Measurements from ENCODE around the gene CD300A.
"Not testable (repeated sequence)": the region's sequence is repeated elsewhere in the genome, so short reads cannot be mapped to it uniquely, and the experiment has no call there.

The CD300A gene

DNA sequence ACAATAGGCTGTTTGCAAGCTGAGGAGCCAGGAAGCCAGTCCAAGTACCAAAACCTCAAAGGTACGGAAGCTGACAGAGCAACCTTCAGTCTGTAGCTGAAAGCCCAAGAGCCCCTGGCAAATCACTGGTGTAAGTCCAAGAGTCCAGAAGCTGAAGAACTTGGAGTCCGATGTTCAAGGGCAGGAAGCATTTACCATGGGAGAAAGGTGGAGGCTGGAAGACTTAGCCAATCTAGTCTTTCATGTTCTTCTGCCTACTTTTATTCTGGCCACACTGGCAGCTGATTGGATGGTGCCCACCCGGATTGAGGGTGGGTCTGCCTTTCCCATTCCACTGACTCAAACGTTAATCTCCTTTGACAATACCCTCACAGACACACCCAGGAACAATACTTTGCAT lies 49.5 kb downstream of the CD300A start:
- TF ChIP-seq, protein P1, sequence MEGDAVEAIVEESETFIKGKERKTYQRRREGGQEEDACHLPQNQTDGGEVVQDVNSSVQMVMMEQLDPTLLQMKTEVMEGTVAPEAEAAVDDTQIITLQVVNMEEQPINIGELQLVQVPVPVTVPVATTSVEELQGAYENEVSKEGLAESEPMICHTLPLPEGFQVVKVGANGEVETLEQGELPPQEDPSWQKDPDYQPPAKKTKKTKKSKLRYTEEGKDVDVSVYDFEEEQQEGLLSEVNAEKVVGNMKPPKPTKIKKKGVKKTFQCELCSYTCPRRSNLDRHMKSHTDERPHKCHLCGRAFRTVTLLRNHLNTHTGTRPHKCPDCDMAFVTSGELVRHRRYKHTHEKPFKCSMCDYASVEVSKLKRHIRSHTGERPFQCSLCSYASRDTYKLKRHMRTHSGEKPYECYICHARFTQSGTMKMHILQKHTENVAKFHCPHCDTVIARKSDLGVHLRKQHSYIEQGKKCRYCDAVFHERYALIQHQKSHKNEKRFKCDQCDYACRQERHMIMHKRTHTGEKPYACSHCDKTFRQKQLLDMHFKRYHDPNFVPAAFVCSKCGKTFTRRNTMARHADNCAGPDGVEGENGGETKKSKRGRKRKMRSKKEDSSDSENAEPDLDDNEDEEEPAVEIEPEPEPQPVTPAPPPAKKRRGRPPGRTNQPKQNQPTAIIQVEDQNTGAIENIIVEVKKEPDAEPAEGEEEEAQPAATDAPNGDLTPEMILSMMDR (IDR thresholded peaks at IDR 0.05; ENCODE audit: control insufficient read depth, insufficient read depth, low read depth, low read length, missing control alignments) = no peak
- no peak for DNase-seq (ENCODE audit: low read depth)
- no peak overlapping the region for H3K4me3 ChIP-seq (ENCODE audit: control insufficient read depth, low read depth, low read length)

DNA sequence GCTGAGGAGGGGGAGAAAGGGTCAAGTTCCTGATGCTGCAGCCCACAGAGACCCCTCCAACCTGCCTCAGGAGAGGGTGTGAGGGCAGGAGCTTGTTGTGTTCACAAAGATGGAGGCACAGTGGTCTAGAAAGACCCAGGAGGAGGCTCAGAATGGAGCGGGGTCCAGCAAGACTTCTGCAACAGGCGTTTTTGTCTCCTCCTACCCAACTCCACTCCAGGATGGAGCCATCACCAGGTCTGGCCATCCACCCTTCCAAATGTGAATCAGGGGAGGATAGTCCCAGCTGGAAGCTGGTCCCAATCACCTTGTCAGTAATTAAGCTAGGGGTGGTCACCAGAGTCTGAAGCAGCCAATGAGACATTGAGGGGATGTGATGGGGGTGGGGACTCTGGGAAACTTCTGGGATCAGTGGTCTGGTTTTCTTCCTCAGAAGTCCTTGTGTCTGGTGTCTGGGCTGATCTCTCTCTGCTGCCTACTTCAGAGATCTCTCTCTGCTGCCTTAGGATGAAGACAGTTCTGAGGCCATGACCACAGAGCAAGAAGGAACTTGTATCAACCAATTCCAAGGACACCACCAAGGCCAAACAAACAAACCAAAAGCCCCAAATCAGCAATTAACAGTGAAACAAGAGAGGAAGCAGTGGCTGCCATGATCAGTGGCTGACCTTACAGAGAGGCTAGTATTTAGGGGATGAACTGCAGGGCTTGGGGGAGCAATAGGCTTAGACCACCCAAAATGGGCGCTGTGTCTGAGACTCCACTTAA lies 50.3 kb downstream of the CD300A start:
- H3K4me3 ChIP-seq (ENCODE audit: control insufficient read depth, low read depth, low read length) = no peak overlapping the region
- TF ChIP-seq, protein P1 (IDR thresholded peaks at IDR 0.05; ENCODE audit: control insufficient read depth, insufficient read depth, low read depth, low read length, missing control alignments) = no peak
- no peak for DNase-seq (ENCODE audit: low read depth)

DNA sequence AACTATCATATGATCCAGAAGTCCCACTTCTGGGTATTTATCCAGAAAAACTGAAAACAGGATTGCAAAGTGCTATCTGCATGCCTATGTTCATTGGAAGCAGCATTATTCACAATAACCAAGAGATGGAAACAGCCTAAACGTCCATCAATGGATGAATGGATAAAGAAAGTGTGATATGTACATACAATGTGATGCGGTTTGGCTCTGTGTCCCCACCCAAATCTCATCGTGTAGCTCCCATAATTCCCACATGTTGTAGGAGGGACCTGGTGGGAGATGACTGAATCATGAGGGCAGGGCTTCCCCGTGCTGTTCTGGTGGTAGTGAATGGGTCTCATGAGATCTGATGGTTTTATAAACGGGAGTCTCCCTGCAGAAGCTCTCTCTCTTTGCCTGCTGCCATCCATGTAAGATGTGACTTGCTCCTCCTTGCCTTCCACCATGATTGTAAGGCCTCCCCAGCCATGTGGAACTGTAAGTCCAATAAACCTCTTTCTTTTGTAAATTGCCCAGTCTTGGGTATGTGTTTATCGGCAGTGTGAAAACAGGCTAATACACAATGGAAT lies 52.1 kb downstream of the CD300A start:
- H3K4me3 ChIP-seq (ENCODE audit: control insufficient read depth, low read depth, low read length); DNase-seq (ENCODE audit: low read depth): not testable (repeated sequence)

DNA sequence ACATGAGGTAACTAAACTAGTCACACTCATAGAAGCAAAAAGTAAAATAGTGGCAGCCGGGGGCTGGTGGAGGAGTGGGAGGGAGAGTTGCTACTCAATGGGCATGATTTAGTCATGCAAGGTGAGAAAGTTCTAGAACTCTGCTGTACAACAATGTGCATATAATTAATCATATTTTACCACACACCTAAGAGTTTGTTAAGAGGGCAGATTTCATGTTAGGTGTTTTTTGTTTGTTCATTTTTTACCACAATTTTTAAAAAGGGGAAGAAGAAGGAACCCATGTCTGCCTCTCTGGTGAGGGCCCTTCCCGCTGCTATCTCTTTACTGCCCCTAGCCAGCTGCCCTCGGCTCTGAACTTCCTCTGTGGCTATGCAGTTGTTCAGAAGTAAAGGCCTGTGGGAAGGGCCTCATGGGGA lies 53.6 kb downstream of the CD300A start:
- TF ChIP-seq, protein P1 (IDR thresholded peaks at IDR 0.05; ENCODE audit: control insufficient read depth, insufficient read depth, low read depth, low read length, missing control alignments) = no peak
- H3K4me3 ChIP-seq (ENCODE audit: control insufficient read depth, low read depth, low read length) = no peak overlapping the region
- DNase-seq (ENCODE audit: low read depth) = no peak

DNA sequence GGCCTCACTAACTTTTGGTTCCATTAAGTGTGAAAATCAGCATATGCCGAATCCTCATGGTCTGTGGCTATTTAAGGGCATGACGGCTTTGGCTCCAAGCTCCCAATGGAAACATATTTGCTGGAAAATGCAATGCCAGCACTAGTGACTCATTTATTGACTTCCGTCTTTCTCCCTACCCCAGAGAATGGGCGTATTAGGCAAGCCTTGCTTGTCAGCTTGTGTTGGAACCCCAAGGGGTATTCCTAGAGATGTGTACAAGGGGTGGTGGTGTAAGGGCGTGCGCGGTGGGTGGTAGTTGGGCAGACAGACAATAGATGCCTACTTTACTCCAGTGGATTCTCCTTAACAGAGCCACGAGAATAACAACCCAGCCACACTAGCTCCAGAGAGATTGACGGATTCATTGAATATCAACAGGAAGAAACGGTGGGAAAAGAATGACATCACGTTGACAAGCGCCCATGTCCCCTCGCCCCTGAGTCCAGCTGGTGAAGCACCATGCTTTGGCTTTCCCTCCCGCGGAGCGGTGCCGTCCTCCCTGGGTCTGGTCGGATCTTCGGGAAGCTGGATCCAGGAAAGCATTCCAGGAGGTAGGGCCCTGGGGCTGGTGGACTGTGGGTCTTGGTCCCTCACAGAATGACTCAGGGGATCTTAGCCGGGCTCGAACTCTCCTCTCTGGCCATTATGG lies 54.5 kb downstream of the CD300A start:
- TF ChIP-seq, protein P1 (IDR thresholded peaks at IDR 0.05; ENCODE audit: control insufficient read depth, insufficient read depth, low read depth, low read length, missing control alignments) = no peak
- H3K4me3 ChIP-seq (ENCODE audit: control insufficient read depth, low read depth, low read length) = no peak overlapping the region

DNA sequence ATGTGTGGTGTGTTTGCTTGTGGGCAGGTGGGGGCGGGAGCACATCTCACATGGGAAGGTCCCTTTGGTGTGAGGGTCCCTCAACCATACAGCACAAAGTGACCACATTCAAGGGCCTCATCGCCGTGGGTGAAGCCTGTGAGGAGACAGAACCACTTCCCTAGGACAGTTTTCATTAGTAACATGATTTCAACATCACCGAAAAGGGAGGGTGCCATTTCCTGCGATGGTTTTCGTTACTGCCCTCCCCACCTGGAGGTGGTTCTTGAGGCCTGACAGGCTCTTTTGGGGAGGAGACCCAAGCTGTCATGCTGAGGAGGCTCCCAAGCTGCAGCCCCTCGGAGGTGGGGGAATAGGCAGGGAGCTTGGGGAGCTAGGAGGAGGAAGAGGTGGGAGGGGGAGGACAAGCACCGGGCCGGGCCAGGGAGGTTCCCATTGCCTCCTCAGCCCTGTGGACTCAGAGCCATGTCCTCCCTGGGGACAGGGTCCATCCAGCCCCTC lies 55.3 kb downstream of the CD300A start:
- no peak for DNase-seq (ENCODE audit: low read depth)
- H3K4me3 ChIP-seq (ENCODE audit: control insufficient read depth, low read depth, low read length) = no peak overlapping the region
- TF ChIP-seq, protein P1 (IDR thresholded peaks at IDR 0.05; ENCODE audit: control insufficient read depth, insufficient read depth, low read depth, low read length, missing control alignments) = no peak

More for the DNA sequence above, 54.5 kb downstream of the CD300A start:
- DNase-seq (ENCODE audit: low read depth) = no peak

All from AG09309 (cell line).